ENCODE results near the gene DIP2C.
"Not testable (repeated sequence)": the region's sequence is repeated elsewhere in the genome, so short reads cannot be mapped to it uniquely, and the experiment has no call there.

Gene DIP2C

GRCh38 chr10:700183-700582 lies 10.7 kb upstream of the DIP2C start:
- DNase-seq (ENCODE audit: low read depth, low spot score): not testable (repeated sequence)

DNA sequence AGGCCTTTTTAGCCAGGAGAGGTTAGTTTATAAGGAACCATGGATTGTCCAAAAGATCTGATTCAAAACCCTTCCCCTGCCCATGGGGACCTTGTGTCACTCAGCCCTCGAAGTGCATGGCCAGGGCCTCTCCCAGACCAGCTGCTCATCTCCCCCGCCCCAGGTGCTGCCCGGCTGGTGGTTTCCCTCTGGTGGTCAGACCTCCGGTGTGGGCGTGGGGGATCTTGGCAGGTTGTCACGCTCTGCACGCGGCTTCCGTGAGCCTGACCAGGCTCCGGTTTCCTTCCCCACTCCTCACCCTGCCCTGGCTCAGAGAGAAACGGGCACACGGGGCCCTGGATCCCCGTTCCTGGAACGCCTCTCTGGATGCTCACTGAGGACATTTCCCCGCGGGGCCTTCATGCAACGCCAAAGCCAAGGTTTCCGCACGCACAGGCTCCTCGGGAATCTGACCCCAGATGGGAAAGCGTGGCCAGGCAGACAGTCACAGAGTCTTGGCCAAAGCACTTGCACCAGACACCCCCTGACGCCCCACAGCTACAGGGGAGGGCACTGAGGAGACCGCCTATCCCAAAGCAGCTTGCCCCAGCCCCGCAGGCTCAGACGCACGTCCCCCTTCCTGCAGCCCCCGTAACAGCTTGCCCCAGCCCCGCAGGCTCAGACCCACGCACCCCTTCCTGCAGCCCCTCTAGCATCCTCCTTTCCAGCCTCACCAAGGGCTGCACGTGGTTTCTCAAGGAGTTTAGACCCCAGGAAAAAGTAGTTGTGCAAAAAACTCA lies 7.8 kb upstream of the DIP2C start:
- DNase-seq (ENCODE audit: low read depth, low spot score): no peak

GRCh38 chr10:695396-695795 lies 5.9 kb upstream of the DIP2C start:
- no peak for DNase-seq (ENCODE audit: low read depth, low spot score)

GRCh38 chr10:693506-693905 lies 4.0 kb upstream of the DIP2C start:
- no peak for DNase-seq (ENCODE audit: low read depth, low spot score)

DNA sequence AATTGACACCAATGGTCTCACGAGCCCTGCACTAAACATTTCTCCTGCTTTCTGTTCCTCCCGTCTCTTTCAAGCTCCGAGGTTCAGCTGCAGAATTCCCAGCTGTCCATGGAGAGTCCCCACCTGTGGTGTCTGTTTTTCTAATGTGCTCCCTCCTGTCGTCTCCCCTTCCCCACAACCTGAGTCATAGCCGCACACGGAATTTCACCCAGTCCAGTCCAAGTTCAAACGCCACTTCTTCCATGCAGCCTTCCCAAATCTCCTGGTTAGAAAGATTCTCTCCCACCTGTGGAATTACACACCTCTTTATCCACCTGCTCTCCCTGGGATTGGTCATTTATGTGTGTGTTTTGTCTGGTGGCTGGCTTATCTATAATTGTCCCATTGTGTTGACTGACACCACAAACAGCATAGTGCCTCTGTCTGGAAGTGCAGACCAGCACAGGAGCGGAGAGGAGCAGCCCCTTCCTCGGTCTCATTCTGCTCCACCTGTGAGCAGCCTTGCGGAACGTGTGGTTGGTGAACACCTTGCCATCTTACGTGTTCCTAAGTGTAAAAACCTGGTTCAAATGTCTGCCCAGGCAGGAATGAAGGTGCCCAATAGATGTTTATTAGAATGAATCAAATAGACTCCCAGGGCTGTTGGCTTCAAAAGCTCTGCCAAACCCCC lies 3.3 kb upstream of the DIP2C start:
- DNase-seq (ENCODE audit: low read depth, low spot score): no peak

DNA sequence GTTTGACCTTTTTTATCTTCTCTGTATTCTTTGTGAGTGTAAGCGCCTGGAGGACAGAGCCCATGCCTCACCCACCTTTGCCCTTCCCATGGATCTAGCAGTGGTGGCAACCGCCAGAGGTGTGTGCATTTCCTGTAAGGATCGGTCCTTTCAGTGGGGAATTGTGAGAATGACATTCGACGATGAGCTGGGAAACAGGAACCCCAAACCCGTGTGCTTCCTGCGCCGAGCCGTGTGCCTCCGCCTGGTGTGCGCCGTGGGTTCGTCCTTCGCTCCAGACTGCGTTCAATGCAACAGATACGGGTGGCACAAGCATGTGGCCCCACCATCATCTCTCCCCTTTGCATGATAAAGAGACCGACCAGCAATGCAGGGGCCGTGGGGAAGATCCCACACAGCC lies 1.7 kb upstream of the DIP2C start:
- DNase-seq (ENCODE audit: low read depth, low spot score): no peak

DNA sequence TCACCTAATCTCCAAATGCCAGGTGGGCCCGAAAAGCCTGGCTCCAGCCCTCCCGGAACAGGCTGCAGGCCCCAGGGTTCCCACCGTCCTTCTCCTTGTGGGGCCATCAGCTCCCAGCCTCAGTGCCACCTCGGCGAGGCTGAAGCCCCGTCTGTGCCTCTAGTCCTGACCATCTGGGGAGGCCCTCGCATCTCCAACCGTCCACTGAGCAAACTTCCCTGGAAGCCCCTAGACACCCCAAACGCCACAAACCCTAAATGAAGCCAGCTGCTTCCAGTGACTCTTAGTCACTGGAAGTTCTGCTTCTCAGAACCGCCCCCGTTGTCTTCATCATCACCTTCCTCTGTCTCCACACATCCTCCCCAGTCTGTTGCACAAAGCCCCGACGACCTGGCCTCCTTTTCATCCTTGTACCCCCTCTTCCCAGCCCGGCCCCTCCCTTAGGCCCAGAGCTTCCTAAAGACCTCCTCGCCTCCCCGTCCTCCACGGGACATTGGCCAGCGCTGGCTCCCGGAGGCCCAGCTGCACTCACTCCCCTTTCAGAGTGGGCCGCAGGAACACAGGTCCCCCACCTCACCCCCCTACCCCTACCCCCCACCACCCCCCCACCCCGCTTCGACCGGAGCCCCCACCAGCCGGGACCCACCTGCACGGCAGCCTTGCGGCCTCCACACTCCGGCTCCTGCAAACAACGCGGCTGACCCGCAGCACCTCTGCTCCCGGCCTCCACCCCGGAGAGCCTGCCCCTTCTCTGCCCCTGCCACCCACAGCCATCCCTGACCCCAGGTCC lies 1.1 kb upstream of the DIP2C start:
- no peak for DNase-seq (ENCODE audit: low read depth, low spot score)

DNA sequence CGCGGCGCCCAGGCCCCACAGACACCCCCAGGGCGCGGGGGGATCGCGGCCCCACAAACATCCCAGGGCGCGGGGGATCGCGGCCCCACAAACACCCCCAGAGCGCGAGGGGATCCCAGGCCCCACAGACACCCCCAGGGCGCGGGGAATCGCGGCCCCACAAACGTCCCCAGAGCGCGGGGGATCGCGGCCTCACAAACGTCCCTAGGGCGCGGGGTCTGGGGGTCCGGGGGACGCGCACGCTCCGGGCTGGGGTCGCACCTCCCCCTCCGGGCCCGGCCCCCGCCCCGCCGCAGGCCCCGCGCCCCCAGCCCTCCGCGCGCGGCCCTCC lies 382 bp downstream of the DIP2C start:
- no peak for DNase-seq (ENCODE audit: low read depth, low spot score)

DNA sequence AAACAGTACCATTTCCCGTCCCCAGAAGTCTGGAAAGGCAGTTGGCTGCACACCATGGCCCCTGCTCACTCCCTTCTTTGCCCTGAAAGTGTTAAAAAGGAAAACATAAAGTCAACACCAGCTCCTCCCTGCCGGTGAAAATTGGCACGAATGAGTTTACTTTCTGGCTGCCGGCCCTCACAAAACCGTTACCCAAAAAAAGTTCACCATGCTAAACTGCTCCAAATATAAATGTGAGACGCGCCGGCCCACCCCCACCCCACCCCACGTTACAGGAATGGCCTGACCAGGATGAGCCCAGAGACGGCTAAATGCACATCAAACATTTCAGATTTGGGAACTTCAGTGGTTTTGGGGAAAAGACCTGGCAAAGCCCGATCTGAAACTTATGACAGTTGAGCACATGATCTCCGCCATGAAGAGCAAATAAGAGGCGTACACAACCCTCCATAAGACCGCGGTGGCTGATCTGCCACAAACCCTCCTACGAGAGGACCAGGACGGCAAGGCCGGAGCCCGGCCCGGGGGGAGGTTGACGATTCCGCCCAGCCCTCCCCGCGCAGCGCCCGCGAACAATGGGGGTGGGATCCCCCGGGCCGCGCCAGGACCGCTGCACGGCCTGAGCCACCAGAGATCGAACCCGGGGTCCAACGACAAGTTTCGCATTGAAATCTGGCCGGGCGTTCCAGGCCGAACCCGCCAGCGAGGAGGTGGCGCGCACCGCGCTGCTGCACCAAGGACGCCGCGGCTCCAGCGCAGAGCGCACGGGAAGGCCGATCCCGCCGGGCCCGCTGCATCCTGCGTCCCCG lies 952 bp downstream of the DIP2C start:
- no peak for DNase-seq (ENCODE audit: low read depth, low spot score)

DNA sequence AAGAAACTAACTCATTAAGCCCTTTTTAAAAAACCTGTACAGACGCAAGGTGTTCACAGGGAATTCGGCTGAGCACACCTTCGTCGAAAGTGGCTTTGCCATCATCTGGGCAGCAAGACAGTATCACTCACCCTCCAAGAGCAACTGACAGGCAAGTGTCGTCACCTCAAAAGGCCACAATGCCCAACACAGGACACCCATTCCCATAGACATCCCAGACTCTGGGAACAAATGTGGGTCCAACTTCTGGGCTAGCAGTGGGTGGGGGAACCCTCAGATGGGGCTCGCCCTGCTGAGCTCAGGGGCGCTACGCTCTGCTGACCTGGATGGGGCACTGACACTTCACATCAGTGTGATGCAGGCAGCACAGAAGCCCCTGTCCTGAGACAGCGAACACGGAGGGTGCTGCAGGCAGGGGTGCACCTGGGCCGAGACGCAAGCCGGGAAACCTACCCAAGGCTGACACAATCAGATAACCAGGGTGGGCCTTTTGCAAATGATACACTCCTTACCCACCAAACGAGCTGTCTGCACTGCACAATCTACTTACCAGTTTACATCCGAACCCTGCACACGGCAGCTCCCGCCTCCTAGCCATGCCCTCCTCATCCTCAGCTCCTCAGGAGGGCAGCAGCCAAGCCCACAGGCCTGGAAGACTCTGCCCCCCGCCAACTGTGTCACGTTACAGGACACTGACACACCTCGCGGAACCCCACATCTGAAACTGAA lies 1.7 kb downstream of the DIP2C start:
- DNase-seq (ENCODE audit: low read depth, low spot score): no peak

DNA sequence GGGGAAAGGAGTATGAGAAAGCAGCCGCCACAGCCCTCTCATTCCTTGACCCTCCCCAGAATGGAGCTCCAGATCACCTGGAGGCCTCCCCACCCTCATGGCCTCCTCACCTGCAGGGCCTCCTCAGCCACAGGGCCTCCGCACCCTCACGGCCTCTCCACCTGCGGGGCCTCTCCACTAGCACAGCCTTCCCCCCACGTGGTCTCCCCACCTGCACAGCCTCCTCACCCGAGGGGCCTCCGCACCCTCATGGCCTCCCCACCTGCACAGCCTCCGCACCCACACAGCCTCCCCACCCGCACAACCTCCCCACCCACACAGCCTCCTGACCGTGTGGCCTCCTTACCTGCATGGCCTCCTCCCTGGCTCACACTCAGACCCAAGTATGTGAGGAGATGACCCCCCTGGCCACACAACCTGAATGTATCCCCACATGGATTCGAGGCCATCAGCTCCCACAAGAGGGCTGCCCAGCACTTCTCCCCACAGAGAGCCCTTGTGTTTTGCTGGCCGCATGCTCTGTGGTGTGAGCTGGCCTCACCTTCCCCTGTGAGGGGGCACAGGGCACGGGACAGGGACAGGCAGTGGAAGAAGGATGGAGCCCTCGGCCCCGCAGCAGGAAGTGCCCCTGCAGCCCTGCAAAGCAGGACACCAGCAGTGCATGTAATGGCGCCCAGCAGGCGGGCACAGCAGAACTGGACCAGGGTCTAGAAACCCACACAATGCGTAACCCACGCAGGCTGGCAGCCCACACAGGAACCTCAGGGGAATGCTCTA lies 3.1 kb downstream of the DIP2C start:
- no peak for DNase-seq (ENCODE audit: low read depth, low spot score)

DNA sequence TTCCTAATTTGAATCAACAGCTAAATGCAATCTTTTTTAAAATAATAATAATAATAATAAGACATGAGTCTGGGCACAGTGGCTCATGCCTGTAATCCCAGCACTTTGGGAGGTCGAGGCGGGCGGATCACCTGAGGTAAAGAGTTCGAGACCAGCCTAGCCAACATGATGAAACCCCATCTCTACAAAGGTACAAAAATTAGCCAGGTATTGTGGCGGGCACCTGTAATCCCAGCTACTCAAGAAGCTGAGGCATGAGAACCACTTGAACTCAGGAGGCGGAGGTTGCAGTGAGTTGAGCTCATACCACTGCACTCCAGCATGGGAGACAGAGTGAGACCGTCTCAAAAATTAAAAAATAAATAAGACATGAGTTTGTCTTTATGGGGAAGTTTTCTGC lies 3.9 kb downstream of the DIP2C start:
- DNase-seq (ENCODE audit: low read depth, low spot score): no peak

DNA sequence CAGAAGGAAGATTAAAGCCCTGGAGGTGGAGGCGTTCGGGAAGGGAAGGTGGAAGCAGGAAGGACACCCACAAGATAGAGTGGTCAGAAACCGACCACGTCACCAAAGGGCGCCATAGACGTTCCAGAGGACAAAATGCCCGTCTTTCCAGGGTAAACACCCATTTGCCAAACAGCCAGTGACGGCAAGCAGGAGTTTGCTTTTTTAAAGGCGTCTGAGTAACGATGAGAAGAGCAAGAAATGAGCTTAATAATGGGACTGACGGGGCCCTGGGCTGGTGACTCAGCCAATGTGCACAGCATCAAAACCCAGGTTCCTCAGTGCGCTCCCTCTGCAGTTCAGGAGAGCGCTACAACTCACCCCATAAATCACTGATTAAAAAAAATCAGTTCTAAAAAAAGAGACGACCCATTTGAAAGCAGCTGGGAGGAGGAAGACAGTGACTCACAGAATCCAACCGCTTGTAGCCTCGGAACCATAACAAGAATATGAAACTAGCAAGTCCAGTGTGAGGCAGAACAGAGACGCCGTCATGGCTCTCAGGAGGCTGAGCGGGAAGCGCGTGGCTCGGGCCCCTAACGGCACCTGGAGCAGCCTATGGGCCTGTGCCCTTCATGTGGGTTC lies 5.9 kb downstream of the DIP2C start:
- no peak for DNase-seq (ENCODE audit: low read depth, low spot score)

DNA sequence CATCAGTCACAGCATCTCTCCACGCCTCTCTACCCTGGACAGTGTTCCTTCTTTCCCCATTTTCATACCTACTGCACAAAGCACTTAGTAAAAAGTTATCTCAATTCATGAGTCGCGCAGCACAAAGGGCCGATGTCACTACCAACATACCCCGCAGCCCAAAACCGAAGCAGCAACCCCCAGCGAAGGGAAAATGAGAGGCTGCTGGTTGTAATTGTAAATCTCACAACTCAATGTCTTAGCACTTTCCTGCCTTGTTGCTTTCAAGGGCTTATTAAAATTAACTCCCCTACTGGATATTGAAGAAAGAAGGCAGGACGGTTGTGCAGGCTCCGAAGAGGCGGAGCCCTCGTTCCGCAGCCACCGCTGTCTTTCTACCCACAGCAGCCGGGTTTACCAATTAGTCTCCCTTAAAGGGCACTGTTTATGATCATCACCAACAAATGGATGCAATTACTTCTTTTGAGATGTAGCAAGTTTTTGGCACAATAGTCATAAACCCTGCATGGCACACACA lies 6.5 kb downstream of the DIP2C start:
- DNase-seq (ENCODE audit: low read depth, low spot score): no peak

DNA sequence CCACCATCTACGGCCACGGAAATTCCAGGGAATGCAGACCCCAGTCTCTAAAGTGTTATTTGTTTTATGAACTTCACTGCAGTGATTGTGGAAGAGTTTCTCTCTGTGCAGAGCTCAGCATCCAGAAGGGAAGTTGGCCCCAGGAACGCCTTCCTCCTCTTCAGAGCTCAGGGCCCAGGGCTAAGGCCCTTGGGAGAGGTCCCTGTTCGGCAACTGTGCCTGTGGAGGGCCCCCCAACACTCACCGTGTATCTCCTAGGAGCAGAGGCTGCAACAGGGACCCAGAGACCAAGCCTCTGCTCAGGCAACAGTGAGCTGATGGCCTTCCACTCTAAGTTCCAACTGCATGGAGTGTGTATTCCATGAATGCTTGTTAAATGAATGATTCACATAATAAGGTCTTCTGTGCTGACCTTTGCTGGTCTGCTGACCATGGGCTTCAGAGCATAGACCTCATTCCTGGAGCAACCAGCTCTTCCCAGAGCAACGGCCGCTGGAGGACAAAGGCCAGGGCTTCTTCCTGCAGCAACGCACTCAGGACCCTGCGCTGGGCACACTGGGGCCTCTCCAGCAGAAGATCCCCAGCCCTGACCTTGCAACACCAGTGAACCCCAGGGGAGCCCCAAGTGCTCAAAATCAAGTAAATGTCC lies 7.7 kb downstream of the DIP2C start:
- DNase-seq (ENCODE audit: low read depth, low spot score): no peak

DNA sequence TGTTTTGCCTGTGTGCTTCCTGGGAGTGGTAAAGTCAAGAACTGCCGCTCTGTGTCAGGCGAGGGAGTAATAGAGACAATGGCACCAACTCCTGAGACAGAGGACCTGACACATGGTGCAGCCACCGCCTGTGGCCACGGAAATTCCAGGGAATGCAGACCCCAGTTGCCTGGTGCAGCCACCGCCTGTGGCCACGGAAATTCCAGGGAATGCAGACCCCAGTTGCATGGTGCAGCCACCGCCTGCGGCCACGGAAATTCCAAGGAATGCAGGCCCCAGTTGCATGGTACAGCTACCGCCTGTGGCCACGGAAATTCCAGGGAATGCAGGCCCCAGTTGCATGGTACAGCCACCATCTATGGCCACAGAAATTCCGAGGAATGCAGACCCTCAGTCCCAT lies 8.7 kb downstream of the DIP2C start:
- no peak for DNase-seq (ENCODE audit: low read depth, low spot score)

DNA sequence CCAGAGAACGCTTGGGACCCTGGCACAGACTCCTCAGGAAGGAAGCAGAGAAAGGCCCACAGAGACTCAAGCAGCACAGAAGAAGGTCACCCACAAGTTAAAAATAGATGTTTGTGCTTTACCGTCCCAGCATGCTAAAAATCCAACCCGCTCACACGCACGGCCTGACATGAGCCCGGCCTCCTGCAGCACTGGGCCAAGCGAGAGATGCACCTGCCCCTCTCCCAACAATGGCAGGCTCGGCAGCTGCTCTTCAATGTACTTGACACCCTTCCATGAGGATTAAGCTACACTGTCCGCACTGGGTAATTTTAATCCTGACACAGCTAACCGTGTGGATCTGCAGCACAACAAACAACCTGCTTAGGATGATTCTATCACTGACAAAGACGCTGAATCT lies 9.3 kb downstream of the DIP2C start:
- no peak for DNase-seq (ENCODE audit: low read depth, low spot score)

DNA sequence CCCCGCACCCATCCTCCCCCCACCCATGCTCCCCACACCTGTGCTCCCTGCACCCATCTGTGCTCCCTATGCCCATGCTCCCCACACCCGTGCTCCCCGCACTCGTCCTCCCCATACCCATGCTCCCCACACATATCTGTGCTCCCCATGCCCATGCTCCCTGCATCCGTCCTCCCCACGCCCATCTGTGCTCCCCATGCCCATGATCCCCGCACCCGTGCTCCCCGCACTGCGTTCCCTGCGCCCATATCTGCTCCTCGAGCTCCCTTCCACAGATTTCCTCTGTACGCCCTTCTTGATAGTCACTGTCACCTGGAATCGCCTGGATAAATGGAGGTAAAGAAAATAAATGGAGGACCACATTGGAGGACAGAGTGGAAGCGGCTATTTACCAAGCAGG lies 9.9 kb downstream of the DIP2C start:
- DNase-seq (ENCODE audit: low read depth, low spot score): no peak

DNA sequence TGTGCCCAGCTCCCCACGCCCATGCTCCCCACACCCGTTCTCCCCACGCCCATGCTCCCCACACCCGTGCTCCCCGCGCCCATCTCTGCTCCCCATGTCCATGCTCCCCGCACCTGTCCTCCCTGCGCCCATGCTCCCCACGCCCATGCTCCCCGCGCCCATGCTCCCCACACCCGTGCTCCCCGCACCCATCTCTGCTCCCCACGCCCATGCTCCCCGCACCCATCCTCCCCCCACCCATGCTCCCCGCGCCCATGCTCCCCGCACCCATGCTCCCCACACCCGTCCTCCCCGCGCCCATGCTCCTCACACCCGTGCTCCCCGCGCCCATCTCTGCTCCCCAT lies 10.8 kb downstream of the DIP2C start:
- DNase-seq (ENCODE audit: low read depth, low spot score): not testable (repeated sequence)
